Activated CD8-positive, alpha-beta memory T cell treated with anti-CD3 and anti-CD28 coated beads for 24 hours (primary cell): ENCODE results near the gene CD81.
A peak's percentile ranks its signal among the peaks of the same experiment; 100 is the strongest.

Source experiments
- DNase-seq: peaks from one replicate; pipeline ENCODE4 v3.0.0-alpha.2; 2020

CD81 gene

DNA sequence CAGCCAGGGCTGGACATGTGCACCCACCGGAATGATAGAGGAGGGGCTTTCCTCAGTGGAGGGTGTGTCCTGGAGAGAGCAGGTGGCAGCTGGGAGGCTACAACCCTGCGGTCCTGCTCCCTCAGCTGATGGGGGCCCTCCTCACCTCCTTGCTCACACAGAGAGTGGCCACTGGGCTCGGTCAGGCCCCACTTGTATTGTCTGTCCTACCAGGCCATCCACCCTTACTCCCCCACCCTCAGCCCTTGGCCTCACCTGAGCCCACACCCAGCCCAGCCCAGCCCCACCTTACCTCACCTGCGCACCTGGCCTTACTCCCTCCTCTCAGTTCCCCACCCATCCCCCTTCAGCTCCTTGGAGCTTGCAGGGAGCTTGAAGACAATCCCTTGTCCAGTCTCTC is 64.1 kb downstream of the CD81 start:
- no peak for DNase-seq

DNA sequence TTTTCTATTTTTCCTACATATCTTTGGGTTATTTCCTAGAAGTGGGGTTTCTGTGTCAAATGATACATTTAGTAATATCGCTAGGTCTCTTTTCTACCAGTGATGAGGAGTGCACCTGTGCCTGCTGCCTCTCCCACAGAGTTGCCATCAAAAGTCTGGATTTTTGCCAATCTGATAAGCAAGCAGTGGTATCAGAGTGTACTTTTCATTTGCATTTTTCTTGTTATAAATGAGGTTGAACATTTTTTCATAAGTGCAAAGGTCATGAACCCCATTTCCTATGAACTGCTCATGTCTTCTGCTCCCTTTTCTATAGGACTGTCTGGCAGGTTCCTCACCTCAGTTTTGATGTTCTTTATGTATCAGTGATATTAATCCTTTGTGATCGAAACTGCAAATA is 65.5 kb downstream of the CD81 start:
- DNase-seq, result no peak

DNA sequence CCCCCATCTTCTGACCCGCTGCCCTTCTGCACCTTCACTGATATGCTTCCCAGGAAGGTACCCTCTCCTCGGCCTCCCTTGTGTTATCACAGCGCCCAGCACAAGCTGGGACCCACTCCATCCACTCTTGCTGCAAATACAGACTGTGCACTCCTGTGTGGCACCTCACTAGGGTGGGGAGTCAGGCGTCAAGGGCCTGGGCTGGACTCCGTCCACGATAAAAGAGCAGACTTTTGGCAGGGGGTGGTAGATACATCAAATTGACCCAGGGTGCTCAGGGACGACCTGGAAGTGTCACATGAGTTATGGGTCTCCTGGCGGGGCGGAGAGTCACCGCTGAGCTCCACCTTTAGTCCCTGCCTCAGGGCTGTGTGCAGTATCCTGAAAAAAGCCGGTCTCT is 66.3 kb downstream of the CD81 start:
- DNase-seq, result no peak

DNA sequence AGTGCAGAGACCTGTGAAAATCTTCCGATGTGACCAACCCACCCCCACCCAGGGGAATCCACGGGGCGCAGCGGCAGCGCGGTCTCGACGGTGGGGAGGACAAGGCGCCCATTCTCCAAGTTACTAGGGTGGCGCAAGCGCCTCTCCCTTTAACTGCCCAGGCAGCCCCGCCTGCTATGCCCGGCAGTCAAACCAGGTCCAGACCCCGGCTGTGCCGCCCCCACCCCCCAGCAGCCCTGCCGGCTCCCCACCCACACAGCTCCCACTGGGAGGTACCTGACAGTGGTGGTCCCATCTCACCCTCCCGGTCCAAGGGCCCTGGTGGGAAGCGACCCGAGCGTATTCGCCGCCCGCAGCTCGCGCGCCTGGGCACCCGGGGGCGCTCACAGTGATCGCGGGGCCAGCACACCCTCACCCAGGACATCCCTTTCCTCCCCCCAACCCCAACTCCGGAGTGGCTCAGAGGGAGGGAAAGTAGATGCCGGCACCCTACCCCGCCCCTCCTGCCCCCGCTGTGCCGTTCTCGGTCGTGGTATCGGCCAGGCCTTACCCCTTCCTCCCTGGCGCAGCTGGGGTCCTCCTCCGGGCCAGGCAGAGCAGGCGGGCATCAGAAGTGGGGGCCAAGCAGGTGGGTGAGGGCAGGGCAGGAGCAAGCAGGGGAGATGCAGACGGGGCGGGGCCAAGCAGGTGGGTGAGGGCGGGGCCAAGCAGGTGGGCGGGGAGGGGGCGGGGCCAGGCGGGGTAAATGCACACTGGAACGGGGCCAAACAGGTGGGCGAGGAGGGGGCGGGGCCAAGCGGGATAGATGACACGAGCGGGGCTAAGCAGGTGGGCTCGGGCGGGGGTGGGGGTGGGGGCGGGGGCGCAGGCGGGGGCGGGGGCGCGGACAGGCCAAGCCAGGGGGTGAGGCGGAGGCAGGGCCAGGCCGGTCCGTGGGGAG is 67.0 kb downstream of the CD81 start, which contains the start of gene TRPM5:
Gene TRPM5 (minus strand): TSS at position 634 of the 940 bp plus-strand sequence. CDS start 21,478 bp downstream, outside the sequence.
- peak; percentile 89 for DNase-seq

DNA sequence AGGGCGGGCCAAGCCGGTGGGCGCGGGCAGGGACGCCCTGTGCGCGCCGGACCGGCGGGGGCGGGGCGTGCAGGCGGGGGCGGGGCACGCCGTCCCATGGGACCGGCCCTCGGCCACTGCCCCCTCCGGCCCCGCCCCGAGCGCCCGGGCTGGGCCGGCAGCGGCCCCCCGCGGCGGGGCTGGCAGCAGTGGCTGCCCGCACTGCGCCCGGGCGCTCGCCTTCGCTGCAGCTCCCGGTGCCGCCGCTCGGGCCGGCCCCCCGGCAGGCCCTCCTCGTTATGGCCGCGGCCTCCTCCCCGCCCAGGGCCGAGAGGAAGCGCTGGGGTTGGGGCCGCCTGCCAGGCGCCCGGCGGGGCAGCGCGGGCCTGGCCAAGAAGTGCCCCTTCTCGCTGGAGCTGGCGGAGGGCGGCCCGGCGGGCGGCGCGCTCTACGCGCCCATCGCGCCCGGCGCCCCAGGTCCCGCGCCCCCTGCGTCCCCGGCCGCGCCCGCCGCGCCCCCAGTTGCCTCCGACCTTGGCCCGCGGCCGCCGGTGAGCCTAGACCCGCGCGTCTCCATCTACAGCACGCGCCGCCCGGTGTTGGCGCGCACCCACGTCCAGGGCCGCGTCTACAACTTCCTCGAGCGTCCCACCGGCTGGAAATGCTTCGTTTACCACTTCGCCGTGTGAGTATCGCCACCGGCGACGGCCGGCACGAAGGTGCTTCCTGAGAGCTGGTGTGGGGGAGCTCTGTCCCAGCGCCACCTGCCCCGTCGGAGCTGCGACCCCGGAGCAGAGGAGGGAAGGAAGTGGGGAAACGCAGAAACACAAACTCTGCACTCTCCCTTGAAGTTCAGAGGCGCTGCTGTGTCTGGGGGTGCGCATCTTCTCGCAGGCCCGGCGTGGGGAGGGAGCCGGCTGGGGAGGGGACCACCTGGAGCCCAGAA is 68.0 kb downstream of the CD81 start, which contains the start of gene KCNQ1:
Gene KCNQ1 (plus strand): TSS at position 188 of the 925 bp plus-strand sequence. CDS start 91 bp downstream, at position 279.
- peak; percentile 74 for DNase-seq

DNA sequence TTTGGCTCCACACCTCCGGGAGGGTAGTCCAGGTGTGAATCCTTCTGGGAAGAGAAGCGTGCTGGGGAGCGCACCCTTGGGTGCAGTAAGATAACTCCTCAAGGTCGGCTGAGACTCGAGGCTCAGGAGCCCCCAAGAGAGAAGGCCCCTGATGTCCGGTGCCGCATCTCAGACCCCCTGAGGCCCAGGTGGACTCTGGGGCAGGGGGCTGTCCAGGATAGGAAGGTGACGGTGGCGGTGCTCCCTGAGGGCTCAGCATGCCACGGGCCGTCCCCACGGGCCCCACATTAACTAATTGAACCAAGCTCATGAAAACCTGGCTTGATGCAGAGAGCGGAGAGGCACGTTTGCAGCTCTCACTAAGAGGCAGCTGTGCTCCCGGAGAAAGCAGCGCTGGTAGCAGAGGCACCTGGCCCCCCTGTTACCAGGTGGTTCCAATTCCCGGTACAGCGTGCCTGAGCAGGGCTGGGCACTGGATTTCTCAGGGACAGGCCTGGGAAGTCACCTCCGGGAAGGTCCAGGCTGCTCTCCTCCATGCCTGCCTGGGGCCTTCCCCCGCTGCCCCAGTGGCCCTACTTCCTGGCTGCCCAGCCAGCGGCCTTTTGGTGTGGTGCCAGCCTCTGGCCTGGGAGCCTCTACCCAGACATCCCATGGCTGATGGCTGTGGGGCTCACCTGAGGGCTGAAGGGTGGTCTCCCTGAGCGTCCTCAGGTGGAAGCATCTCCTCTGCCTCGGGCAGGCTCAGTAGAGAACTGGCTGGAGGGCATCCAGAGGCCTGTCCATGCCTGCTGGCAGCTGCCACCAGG is 68.8 kb downstream of the CD81 start:
- DNase-seq, result no peak

DNA sequence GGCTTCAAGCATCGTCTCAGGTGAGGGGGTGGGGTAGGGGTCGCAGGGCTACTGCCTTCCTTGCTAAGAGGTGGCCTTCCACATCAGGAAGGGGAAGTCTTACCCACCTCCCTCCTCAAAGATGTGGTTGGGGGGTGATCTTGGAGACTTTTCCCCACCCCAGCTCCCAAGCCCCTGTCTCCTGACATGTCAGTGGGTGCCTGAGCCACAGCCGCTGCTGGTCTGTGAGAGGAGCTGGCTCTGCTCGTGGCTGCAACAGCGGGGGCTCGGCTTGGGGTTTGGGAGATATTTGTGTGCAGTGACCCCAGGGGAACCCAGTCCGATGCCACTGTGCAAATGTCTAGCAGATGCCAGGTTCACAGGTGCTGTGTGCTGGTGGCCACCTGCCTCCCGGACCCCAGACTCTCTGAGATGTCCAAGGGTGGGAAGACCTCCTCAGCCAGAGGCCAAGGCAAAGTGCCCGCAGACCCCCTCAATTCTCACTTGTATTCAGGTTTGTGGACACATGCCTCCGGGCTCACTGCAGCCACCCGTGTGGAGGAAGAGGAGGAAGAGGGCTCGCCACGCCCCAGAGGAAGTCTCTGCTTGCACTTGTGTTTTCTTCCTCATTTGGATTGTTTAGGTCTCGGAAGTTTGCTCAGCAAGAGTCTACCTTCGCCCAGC is 69.6 kb downstream of the CD81 start:
- DNase-seq, result no peak
